Upper lobe of left lung (tissue), 6 donors: ENCODE measurements around the gene GOT2. TPM values are rescaled to one million over a fixed set of nuclear protein-coding genes. Genes with fewer than 3 reads are reported as not detected.
"Not testable (repeated sequence)": the region's sequence is repeated elsewhere in the genome, so short reads cannot be mapped to it uniquely, and the experiment has no call there.

Source experiments
- ATAC-seq, 2 donors: fragments of 200-7000 bp; cut with Tn5 transposase; one replicate each; pipeline ENCODE4 v1.9.1; 2022; ENCODE audit warnings: mild to moderate bottlenecking in 2 of 2, moderate library complexity in 2 of 2; ENCODE audit not compliant: low FRiP score in 2 of 2
- DNase-seq, 2 donors: peaks; one replicate each; pipeline ENCODE4 v3.0.0-alpha.2; 2019 to 2020
- H3K27ac ChIP-seq, 4 donors: fragments of 200-600 bp; sonication (generic); one replicate each; pipeline ENCODE4 v1.5.1; 2016 to 2019
- H3K27me3 ChIP-seq, 4 donors: fragments of 200-600 bp; sonication (generic); one replicate each; pipeline ENCODE4 v1.5.1; 2017 to 2019
- H3K36me3 ChIP-seq, 4 donors: fragments of 200-600 bp; sonication (generic); one replicate each; pipeline ENCODE4 v1.5.1; 2016 to 2019
- H3K4me1 ChIP-seq, 4 donors: fragments of 200-600 bp; sonication (generic); one replicate each; pipeline ENCODE4 v1.5.1; 2018 to 2019
- H3K4me3 ChIP-seq, 4 donors: fragments of 200-600 bp; sonication (generic); one replicate each; pipeline ENCODE4 v1.5.1; 2017 to 2019; ENCODE audit warnings: mild to moderate bottlenecking in 2 of 4, moderate library complexity in 1 of 4
- H3K9me3 ChIP-seq, 4 donors: fragments of 200-600 bp; sonication (generic); one replicate each; pipeline ENCODE4 v1.5.1; 2018 to 2019
- EP300 ChIP-seq, 4 donors: sonication (generic); formaldehyde crosslinking; IDR thresholded peaks; one replicate each; pipeline ENCODE4 v1.5.1; 2017; ENCODE audit warnings: antibody characterized with exemption in 4 of 4, control low read depth in 2 of 4
- POLR2A ChIP-seq, 4 donors: fragments of 450-650 bp; IDR thresholded peaks; one replicate each; pipeline ENCODE4 v1.5.1; 2016 to 2017; ENCODE audit warnings: antibody characterized with exemption in 4 of 4, mild to moderate bottlenecking in 2 of 4
- POLR2AphosphoS5 ChIP-seq, 2 donors: sonication (generic); formaldehyde crosslinking; IDR thresholded peaks; one replicate each; pipeline ENCODE4 v1.5.1; 2017; ENCODE audit warnings: antibody characterized with exemption in 2 of 2
- WGBS, 2 donors: methylation state at CpG; one replicate each; pipeline ENCODE4 v1.1.5; 2017 to 2018; 5-methylcytosine and 5-hydroxymethylcytosine counted together
- total RNA-seq, 6 donors: library from RNA; depleted of rRNA in 4 of 6; stranded (reverse); fragments of >200 nt in 4 of 6; gene quantifications; one replicate each; pipeline versions ENCODE4 v1.1.0 to v1.2.1, GENCODE V29; 2016 to 2021
- TF ChIP-seq, protein P1 (sequence below), 6 experiments: fragments of 450-650 bp in 4 of 6; fragments of 200-600 bp in 2 of 6; sonication (generic) in 2 of 6; IDR thresholded peaks; one replicate each; pipeline ENCODE4 v1.5.1; 2016 to 2019; ENCODE audit warnings: antibody characterized with exemption in 6 of 6
- donor health status: DM: no; HTN: no; CAD: no; lungs with moderate emphysema.
- donor health status: DM: no; HTN: yes; CAD: no; lungs with severe emphysema.

GOT2 gene
- total RNA-seq, 6 donors from 2014 or later = 28.4 to 52.9 (median 47.2) TPM

DNA sequence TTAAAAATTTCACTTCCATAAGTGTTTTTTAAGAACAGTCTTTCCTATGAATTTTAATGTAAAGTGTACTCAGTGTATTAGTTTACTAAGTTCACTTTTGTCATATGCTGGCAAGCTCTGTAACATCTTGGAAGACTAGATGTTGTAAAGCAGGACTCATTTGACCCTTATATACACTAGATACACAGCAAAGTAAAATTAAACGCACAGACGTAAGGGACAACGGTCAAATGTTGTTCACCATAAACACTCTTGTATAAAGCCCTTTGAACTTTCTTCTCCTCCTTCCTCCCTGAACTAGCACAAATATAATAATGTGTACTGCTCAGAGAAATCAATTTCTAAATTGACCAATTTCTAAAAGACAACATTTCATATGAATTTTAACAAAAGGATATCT lies 7.0 kb upstream of the GOT2 start:
- WGBS, 2 donors = 72 to 76% methylated on average over 3 of the region's 3 CpGs
- Histone ChIP-seq H3K4me1 (no peaks in the 10 kb centered on the region), H3K36me3 (no peaks in the 10 kb centered on the region), H3K27me3 (no peaks in the 10 kb centered on the region), H3K27ac (no peak overlapping the region), H3K9me3 (no peaks in the 10 kb centered on the region), H3K4me3 (no peak overlapping the region)
- TF ChIP-seq, protein P1, sequence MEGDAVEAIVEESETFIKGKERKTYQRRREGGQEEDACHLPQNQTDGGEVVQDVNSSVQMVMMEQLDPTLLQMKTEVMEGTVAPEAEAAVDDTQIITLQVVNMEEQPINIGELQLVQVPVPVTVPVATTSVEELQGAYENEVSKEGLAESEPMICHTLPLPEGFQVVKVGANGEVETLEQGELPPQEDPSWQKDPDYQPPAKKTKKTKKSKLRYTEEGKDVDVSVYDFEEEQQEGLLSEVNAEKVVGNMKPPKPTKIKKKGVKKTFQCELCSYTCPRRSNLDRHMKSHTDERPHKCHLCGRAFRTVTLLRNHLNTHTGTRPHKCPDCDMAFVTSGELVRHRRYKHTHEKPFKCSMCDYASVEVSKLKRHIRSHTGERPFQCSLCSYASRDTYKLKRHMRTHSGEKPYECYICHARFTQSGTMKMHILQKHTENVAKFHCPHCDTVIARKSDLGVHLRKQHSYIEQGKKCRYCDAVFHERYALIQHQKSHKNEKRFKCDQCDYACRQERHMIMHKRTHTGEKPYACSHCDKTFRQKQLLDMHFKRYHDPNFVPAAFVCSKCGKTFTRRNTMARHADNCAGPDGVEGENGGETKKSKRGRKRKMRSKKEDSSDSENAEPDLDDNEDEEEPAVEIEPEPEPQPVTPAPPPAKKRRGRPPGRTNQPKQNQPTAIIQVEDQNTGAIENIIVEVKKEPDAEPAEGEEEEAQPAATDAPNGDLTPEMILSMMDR (IDR thresholded peaks at IDR 0.05) = no peak
- TF ChIP-seq POLR2AphosphoS5 (IDR thresholded peaks at IDR 0.05) (no peak), EP300 (IDR thresholded peaks at IDR 0.05) (no peak), POLR2A (IDR thresholded peaks at IDR 0.05) (no peak)
- ATAC-seq (no peak), DNase-seq (no peak)

DNA sequence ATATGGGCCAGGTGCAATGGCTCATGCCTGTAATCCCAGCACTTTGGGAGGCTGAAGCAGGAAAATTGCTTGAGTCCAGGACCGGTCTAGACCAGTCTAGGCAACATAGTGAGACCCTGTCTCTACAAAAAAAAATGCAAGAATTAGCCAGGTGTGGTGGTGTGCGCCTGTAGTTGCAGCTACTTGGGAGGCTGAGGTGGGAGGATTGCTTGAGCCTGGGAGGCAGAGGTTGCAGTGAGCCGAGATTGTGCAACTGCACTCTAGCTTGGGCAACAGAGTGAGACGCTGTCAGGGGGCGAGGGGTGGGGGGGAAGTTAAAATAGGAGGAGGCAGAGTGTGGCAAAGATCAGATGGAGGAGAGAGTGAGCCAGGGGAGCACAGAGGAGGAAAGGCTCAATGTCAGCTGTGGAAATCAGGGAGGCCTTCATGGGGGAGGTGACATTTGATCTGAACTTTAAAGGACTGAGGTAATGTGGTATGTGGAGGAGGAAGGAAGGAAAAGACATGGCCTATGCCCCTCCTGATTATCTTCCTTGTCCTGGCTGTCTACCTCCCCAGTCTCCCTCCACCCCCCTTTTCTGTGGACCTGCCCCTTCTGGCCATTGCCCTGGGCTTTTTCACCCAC lies 4.7 kb upstream of the GOT2 start:
- DNase-seq (no peak), ATAC-seq (no peak)
- TF ChIP-seq, protein P1 (IDR thresholded peaks at IDR 0.05) = no peak
- no peak for TF ChIP-seq POLR2AphosphoS5 (IDR thresholded peaks at IDR 0.05)
- TF ChIP-seq EP300 (IDR thresholded peaks at IDR 0.05) = no peak
- no peak for TF ChIP-seq POLR2A (IDR thresholded peaks at IDR 0.05)
- peaks cover 0 to 7% (median 0%) of the 10 kb centered on the region in 4 donors for H3K4me1 ChIP-seq
- no peak overlapping the region for H3K27ac ChIP-seq
- no peak overlapping the region for H3K4me3 ChIP-seq
- 80 to 82% methylated on average over 5 of the region's 5 CpGs for WGBS, 2 donors
- no peaks in the 10 kb centered on the region for H3K36me3 ChIP-seq
- H3K27me3 ChIP-seq = no peaks in the 10 kb centered on the region
- H3K9me3 ChIP-seq = no peaks in the 10 kb centered on the region

DNA sequence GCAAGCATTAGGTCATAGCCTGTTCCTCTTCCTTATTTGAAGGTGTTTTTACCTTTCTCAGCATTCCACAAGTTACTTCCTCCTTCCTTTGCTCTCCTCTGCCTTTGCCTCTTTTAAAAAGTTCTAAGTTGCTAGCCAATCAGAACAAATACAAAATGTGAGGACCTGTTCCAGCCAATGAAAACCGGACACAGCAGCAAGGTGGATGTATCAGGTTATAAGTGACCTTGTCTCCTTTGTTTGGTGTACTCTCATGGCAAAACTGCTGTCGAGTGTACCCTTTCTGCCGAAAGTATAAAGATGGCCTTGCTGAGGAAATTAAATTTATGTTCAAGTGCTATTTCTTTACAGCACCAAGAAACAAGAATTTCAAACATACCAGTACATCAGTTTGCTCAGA lies 2.2 kb upstream of the GOT2 start:
- 79 to 84% methylated on average over 3 of the region's 3 CpGs for WGBS, 2 donors

DNA sequence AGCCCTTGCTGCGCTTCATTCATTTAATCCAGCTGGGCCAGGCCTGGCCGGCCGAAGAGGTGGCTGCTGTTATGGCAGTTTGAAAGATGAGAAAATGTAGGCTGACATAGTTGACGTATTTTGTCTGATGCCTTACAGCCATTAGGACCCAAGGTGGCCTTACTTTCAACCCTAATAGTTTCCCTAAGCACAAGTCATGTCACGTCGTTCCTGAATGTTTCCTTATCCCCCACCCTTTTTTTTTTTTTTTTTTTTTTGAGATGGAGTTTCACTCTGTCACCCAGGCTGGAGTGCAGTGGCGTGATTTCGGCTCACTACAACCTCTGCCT lies 307 bp upstream of the GOT2 start:
- ATAC-seq = no peak
- Histone ChIP-seq H3K9me3 (no peaks in the 10 kb centered on the region), H3K4me3 (peak overlapping the region; percentile 81 to 90 (median 87)), H3K36me3 (no peaks in the 10 kb centered on the region), H3K27me3 (no peaks in the 10 kb centered on the region), H3K27ac (peak overlapping the region; percentile 66 to 88 (median 82)), H3K4me1 (peaks cover 6 to 23% (median 9%) of the 10 kb centered on the region in 4 donors)
- WGBS, 2 donors = 32 to 44% methylated on average over 7 to 8 of the region's 8 CpGs
- no peak for DNase-seq
- TF ChIP-seq EP300 (IDR thresholded peaks at IDR 0.05) = no peak

More for the DNA sequence above, 2.2 kb upstream of the GOT2 start:
- not testable (repeated sequence) for H3K36me3 ChIP-seq, DNase-seq, H3K27ac ChIP-seq, ATAC-seq, H3K9me3 ChIP-seq, H3K27me3 ChIP-seq, H3K4me3 ChIP-seq
- peaks cover 6 to 23% (median 9%) of the 10 kb centered on the region in 4 donors for H3K4me1 ChIP-seq

DNA sequence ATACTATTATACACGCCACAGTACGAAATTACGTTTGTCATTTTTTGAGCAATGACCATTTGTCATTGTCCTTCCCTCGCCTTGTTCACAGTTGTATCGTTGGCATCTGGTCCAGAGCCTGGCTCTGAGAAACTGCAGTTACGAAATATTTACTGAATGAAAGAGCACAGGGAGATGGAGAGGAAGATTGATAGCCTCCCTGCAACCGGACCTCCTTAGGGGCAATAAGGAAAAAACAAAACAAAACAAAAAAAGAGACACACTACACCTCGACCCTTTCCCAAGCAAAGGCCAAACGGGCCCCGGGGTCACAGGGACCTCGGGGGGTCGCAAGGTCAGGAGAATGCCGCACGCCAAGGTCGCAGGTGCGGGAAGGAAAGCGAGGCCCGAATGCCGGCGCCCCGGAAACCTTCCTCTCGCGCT lies 857 bp downstream of the GOT2 start:
- Histone ChIP-seq H3K4me1 (peaks cover 6 to 23% (median 9%) of the 10 kb centered on the region in 4 donors), H3K9me3 (no peaks in the 10 kb centered on the region), H3K27ac (peak overlapping the region; percentile 66 to 88 (median 82)), H3K36me3 (no peaks in the 10 kb centered on the region), H3K4me3 (peak overlapping the region; percentile 81 to 90 (median 87)), H3K27me3 (no peaks in the 10 kb centered on the region)
- peak in 1 of 2 donors; percentile 34 for ATAC-seq
- no peak for DNase-seq
- TF ChIP-seq POLR2A (IDR thresholded peaks at IDR 0.05) (no peak), EP300 (IDR thresholded peaks at IDR 0.05) (no peak), POLR2AphosphoS5 (IDR thresholded peaks at IDR 0.05) (no peak)
- TF ChIP-seq, protein P1 (IDR thresholded peaks at IDR 0.05) = no peak
- 1 to 2% methylated on average over 22 to 23 of the region's 23 CpGs for WGBS, 2 donors
